Measurements from ENCODE around the gene YPEL5.

The YPEL5 gene

DNA sequence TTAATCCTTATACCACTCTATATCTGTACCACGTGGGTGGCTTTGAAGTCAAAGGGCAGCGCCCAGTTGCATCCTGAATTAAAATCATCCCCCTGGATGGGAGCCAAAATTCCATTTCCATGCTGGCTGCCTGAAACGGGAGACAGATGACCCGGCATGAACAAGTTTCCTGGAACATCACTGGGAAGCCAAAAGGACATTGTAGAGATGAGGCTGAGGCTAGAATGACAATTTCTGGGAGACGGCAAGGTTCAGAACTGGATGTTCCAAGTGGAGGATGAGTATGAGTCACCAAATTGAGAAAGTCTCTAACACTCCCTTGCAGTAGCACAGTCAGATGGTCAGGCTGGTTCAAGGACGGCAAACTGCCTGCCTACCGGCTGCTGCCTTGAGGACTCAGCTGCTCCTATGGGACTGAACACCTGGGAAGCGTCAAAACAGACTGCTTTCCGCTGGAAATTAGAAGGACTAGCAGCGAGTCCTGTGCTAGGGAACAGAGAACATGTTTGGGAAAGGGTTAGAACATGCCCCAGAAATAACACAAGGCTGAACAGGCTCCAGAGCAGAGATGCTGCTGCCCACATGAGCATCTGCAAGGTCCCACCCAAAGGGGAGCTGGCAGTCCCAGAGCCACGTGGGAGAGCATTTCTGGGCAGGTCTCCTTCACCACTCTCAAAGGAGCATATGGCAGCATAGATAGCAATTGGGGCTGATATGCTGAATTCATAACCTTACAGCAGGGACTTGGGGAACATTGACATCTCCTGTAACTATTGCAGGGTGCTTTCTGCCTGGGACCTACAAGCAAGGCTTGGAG lies 32.0 kb downstream of the YPEL5 start:
- no peak overlapping the region for H3K4me3 ChIP-seq (replicated peaks in 1 of 2; ENCODE audit: low read depth in 2 of 2, low read length in 2 of 2)
- peak; percentile 57 to 82 for DNase-seq (ENCODE audit: low read depth in 2 of 2)
- TF ChIP-seq, protein P1, sequence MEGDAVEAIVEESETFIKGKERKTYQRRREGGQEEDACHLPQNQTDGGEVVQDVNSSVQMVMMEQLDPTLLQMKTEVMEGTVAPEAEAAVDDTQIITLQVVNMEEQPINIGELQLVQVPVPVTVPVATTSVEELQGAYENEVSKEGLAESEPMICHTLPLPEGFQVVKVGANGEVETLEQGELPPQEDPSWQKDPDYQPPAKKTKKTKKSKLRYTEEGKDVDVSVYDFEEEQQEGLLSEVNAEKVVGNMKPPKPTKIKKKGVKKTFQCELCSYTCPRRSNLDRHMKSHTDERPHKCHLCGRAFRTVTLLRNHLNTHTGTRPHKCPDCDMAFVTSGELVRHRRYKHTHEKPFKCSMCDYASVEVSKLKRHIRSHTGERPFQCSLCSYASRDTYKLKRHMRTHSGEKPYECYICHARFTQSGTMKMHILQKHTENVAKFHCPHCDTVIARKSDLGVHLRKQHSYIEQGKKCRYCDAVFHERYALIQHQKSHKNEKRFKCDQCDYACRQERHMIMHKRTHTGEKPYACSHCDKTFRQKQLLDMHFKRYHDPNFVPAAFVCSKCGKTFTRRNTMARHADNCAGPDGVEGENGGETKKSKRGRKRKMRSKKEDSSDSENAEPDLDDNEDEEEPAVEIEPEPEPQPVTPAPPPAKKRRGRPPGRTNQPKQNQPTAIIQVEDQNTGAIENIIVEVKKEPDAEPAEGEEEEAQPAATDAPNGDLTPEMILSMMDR (IDR thresholded peaks at IDR 0.05; ENCODE audit: low read depth, low read length), result no peak

DNA sequence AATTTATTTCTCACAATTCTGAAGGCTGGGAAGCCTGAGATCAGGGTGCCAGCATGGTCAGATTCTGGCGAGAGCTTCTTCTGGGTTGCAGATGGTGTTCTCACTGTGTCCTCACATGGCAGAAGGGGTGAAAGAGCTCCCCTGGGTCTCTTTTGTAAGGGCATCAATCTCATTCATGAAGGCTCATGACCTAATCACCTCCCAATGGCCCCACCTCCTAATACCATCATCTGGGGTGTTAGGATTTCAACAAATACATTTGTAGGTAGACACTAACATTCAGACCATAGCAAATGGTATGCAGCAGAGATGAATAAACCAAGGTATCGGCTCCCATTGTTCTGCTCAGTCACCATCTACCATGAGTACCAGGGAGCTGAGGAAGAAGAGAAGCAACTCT lies 32.7 kb downstream of the YPEL5 start:
- DNase-seq (ENCODE audit: low read depth in 2 of 2), result no peak
- no peak overlapping the region for H3K4me3 ChIP-seq (replicated peaks in 1 of 2; ENCODE audit: low read depth in 2 of 2, low read length in 2 of 2)
- TF ChIP-seq, protein P1 (IDR thresholded peaks at IDR 0.05; ENCODE audit: low read depth, low read length), result no peak

DNA sequence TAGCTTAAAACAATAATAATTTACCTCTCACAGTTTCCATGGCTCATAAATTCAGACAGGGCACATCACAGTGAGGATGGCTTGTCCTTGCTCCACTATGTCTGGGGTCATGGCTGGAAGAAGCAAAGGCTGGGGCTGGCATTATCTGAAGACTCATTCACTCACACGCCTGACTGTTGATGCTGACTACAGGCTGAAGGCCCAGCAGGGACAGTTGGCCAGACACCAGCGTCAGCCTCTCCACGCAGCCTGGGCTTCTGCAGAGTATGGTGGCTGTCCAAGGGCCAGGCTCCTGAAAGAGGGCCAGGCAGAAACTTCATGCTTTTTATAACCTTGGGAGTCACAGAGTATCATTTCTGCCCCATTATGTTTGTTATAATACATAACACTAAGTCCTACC lies 33.4 kb downstream of the YPEL5 start:
- no peak for DNase-seq (ENCODE audit: low read depth in 2 of 2)
- H3K4me3 ChIP-seq (replicated peaks in 1 of 2; ENCODE audit: low read depth in 2 of 2, low read length in 2 of 2), result no peak overlapping the region
- TF ChIP-seq, protein P1 (IDR thresholded peaks at IDR 0.05; ENCODE audit: low read depth, low read length), result no peak

DNA sequence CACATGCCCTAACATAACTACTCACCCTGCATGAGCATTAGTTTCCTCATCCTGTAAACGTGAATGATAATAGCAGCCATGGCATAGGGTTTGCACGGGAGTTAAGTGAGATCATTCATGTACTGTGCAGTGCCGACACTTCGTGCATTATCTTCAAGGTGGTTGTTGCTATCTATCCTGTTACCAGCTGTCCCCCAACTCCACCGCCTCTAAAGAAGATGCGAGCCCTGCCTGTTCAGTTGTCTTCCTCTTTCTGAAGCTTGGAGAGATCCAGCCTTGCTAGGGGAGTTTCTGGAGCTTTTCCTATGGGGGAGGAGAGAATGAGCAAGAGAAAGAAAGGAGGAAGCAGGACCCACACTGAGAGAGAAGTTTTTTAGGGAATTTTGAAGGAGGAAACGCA lies 34.4 kb downstream of the YPEL5 start:
- no peak for DNase-seq (ENCODE audit: low read depth in 2 of 2)
- no peak overlapping the region for H3K4me3 ChIP-seq (replicated peaks in 1 of 2; ENCODE audit: low read depth in 2 of 2, low read length in 2 of 2)
- TF ChIP-seq, protein P1 (IDR thresholded peaks at IDR 0.05; ENCODE audit: low read depth, low read length), result no peak

DNA sequence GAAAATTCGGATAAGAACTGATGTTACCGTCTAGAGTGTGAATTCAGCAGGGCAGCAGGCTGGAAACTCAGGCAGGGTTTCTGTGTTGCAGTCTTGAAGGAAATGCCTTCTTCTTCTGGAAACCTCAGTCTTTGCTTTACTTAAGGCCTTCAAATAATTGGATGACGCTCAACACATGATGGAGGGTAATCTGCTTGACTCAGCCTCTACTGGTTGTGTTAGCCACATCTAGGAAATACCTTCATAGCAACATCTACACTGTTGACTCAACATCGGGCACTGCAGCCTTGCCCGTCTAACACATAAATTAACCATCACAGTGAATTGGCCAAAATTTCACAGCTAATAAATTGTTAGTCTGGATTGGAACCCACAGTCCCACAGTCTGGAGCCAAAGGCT lies 37.2 kb downstream of the YPEL5 start:
- TF ChIP-seq, protein P1 (IDR thresholded peaks at IDR 0.05; ENCODE audit: low read depth, low read length), result no peak
- H3K4me3 ChIP-seq (replicated peaks in 1 of 2; ENCODE audit: low read depth in 2 of 2, low read length in 2 of 2), result no peak overlapping the region
- no peak for DNase-seq (ENCODE audit: low read depth in 2 of 2)

DNA sequence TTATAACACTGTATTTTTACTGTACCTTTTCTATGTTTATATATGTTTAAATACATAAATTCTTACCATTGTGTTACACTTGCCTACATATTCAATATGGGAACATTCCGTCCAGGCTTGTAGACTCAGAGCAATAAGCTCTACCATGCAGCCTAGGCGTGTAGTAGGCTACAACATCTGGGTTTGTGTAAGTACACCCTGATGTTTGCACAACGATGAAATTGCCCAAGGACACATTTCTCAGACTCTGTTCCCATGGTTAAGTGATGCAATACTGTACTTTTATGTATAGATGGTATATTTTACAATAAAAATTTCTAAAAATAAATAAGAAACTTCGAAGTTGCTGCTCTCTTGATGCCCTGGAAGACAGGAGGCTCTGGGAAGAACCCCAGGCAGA lies 38.4 kb downstream of the YPEL5 start:
- TF ChIP-seq, protein P1 (IDR thresholded peaks at IDR 0.05; ENCODE audit: low read depth, low read length), result no peak
- DNase-seq (ENCODE audit: low read depth in 2 of 2), result peak; percentile 25 to 79
- H3K4me3 ChIP-seq (replicated peaks in 1 of 2; ENCODE audit: low read depth in 2 of 2, low read length in 2 of 2), result no peak overlapping the region

DNA sequence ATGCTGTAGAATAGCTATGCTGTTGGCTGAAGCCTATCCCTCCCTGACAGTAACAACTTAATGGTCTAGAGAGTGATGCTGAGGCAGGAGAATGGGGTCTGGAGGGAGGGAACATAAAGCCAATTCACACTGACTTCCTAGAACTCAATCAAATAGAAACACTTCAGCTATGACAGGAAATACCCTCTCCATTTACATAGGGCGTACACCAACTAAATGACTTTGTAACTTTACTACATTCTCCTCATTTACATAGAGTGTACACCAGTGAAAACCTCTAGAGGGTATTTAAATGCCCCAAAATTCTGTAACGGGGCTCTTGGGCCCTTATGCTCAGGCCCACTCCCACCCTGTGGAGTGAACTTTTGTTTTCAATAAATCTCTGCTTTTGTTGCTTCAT lies 41.5 kb downstream of the YPEL5 start:
- no peak for DNase-seq (ENCODE audit: low read depth in 2 of 2)
- H3K4me3 ChIP-seq (replicated peaks in 1 of 2; ENCODE audit: low read depth in 2 of 2, low read length in 2 of 2), result no peak overlapping the region
- TF ChIP-seq, protein P1 (IDR thresholded peaks at IDR 0.05; ENCODE audit: low read depth, low read length), result no peak

Data from cardiac fibroblast (primary cell).